Thoracic aorta (tissue), 2 donors: ENCODE measurements around the gene ZMIZ1. TPM values are rescaled to one million over a fixed set of nuclear protein-coding genes. Genes with fewer than 3 reads are reported as not detected.

ENCODE experiments used
- ATAC-seq: fragments of 150-250 bp; one replicate; pipeline ENCODE4 v1.8.0; 2017; ENCODE audit warnings: low read depth; ENCODE audit not compliant: insufficient number of reproducible peaks, low FRiP score
- DNase-seq: peaks from one replicate; pipeline ENCODE4 v3.0.0-alpha.2; 2020; ENCODE audit warnings: low spot score
- H3K27ac ChIP-seq, 2 donors: fragments of 200-600 bp; sonication (generic); 1 replicate in 1 of 2; 2 replicates in 1 of 2; pipeline ENCODE4 v1.5.1; 2016; ENCODE audit warnings: mild to moderate bottlenecking in 2 of 2, moderate library complexity in 2 of 2
- H3K27me3 ChIP-seq: fragments of 200-600 bp; sonication (generic); replicated peaks from 2 replicates; pipeline ENCODE4 v1.6.0; 2016; ENCODE audit warnings: mild to moderate bottlenecking; ENCODE audit not compliant: insufficient read depth
- H3K36me3 ChIP-seq: fragments of 200-600 bp; sonication (generic); one replicate; pipeline ENCODE4 v1.5.1; 2016
- H3K4me1 ChIP-seq, 2 donors: fragments of 200-600 bp; sonication (generic); 1 replicate in 1 of 2; 2 replicates in 1 of 2; pipeline versions ENCODE4 v1.5.1 to v1.6.0; 2016; ENCODE audit warnings: low read depth in 2 of 2, mild to moderate bottlenecking in 1 of 2; ENCODE audit not compliant: control insufficient read depth in 1 of 2
- H3K4me3 ChIP-seq: fragments of 200-600 bp; sonication (generic); 2 replicates; pipeline ENCODE4 v1.5.1; 2016; ENCODE audit warnings: mild to moderate bottlenecking
- H3K9me3 ChIP-seq: fragments of 200-600 bp; sonication (generic); 2 replicates; pipeline ENCODE4 v1.5.1; 2016
- CTCF ChIP-seq: fragments of 200-600 bp; sonication (generic); IDR thresholded peaks from one replicate; pipeline ENCODE4 v1.5.1; 2019; ENCODE audit warnings: antibody characterized with exemption
- total RNA-seq, 2 donors: library from RNA; depleted of rRNA; stranded (reverse); fragments of >200 nt; gene quantifications; one replicate each; pipeline versions ENCODE4 v1.1.0 to v1.2.3, GENCODE V29; 2016

Gene ZMIZ1
- total RNA-seq, 2 donors from 2014 or later = 57.8 to 81.6 TPM

- Histone ChIP-seq H3K27me3 (no peaks in the 10 kb centered on the region), H3K9me3 (no peaks in the 10 kb centered on the region), H3K4me3 (no peak overlapping the region), H3K27ac (no peak overlapping the region), H3K36me3 (peaks cover 7% of the 10 kb centered on the region), H3K4me1 (peaks cover 23 to 42% of the 10 kb centered on the region in 2 donors)
- no peak for DNase-seq
- no peak for TF ChIP-seq CTCF
- no peak for ATAC-seq
Measured at GRCh38 chr10:79188154-79188965, 119.6 kb downstream of the ZMIZ1 start.

- DNase-seq (no peak), ATAC-seq (no peak)
- Histone ChIP-seq H3K27ac (no peak overlapping the region), H3K9me3 (no peaks in the 10 kb centered on the region), H3K27me3 (no peaks in the 10 kb centered on the region), H3K4me3 (no peak overlapping the region), H3K36me3 (peaks cover 7% of the 10 kb centered on the region), H3K4me1 (peaks cover 15 to 34% of the 10 kb centered on the region in 2 donors)
- no peak for TF ChIP-seq CTCF
Measured at GRCh38 chr10:79189181-79189580, 120.4 kb downstream of the ZMIZ1 start.

DNA sequence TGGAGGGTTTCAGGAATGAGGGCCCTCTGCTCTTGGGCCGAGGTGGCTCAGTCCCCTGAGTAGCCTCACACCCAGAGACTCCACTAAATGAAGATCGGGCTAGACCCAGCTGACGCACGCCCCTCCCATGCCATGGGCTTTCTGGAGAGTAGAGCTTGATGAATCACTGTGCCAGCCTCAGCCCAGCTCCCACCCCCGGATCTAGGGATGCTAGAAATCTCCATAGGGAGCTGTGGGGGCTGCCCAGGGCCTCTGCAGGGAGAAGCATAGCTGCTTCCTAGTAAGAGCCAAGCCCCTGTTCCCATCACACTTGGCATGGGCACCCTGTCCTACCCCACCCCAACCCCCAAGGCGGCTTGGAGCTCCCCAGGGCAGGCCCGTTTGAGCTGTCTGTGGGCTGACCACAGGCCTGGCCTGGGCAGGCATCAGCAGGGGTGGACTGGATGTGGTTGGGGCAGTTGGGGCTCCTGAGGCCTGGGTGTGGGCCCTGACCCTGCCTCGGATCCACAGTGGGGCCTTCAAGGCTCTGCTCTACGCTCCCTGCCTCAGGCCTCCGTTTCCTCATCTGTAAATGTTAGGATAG lies 121.2 kb downstream of the ZMIZ1 start:
- Histone ChIP-seq H3K4me1 (peaks cover 8 to 32% of the 10 kb centered on the region in 2 donors), H3K27me3 (no peaks in the 10 kb centered on the region), H3K27ac (no peak overlapping the region), H3K36me3 (peaks cover 7% of the 10 kb centered on the region), H3K9me3 (no peaks in the 10 kb centered on the region), H3K4me3 (no peak overlapping the region)
- no peak for DNase-seq
- no peak for ATAC-seq
- no peak for TF ChIP-seq CTCF

- no peaks in the 10 kb centered on the region for H3K9me3 ChIP-seq
- TF ChIP-seq CTCF = no peak
- H3K27me3 ChIP-seq = no peaks in the 10 kb centered on the region
- H3K4me1 ChIP-seq = peaks cover 5 to 28% of the 10 kb centered on the region in 2 donors
- no peak for DNase-seq
- ATAC-seq = no peak
- no peak overlapping the region for H3K4me3 ChIP-seq
- peaks cover 7% of the 10 kb centered on the region for H3K36me3 ChIP-seq
- H3K27ac ChIP-seq = no peak overlapping the region
Measured at GRCh38 chr10:79190740-79191261, 122.0 kb downstream of the ZMIZ1 start.

- H3K4me1 ChIP-seq = peaks cover 5 to 24% of the 10 kb centered on the region in 2 donors
- peaks cover 6% of the 10 kb centered on the region for H3K36me3 ChIP-seq
- no peaks in the 10 kb centered on the region for H3K9me3 ChIP-seq
- no peak for TF ChIP-seq CTCF
- H3K27ac ChIP-seq = no peak overlapping the region
- no peak overlapping the region for H3K4me3 ChIP-seq
- DNase-seq = no peak
- no peaks in the 10 kb centered on the region for H3K27me3 ChIP-seq
- ATAC-seq = no peak
Measured at GRCh38 chr10:79191951-79192676, 123.3 kb downstream of the ZMIZ1 start.
